ENCODE measurements around the gene SLC6A3. TPM values are rescaled to one million over a fixed set of nuclear protein-coding genes. Genes with fewer than 3 reads are reported as not detected.

SLC6A3 gene
- total RNA-seq, 2 experiments from 2014 or later: not detected

DNA sequence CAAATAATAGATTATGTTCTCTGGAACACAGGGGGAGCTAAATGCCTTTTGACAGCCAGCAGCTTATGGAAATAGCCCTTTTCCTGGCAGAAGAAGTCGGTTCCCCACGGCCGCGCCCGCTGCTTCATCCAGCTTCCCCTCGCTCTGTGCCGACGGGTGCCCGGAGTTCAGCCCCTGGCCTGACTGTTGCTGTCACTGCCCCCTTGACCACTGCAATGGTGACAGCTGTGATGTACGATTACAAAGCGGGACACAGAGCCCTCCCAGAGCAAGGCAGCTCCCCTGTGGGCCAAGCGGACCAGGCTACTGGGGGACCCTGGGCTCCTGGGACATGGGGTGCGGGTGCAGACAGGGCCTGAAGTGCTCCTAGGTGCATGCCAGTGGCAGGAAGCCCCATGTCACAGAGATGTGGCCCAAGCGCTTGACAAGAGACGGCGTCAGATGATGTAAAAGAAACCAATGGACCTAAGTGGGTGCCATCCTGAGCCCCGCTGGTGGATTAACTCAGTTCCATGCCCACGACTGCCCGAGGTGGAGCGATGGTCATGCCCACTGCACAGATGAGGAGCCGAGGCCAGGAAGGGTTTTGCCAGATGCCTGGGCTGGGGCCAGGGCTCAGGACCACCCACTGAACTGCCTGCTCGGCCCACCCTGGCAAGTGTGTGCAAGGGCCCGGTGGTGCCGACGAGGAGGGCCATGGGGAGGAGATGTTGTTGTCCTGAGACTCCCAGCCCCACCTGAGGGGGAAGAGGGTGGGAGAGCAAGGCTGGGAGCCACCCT, 87.1 kb downstream of the SLC6A3 start:
- no peak overlapping the region for H3K4me3 Mint-ChIP-seq
- H3K9me3 Mint-ChIP-seq: no peaks in the 10 kb centered on the region
- ChIA-PET CTCF (no interaction called here), POLR2A (no interaction called here)
- no peak overlapping the region for H3K27ac Mint-ChIP-seq
- no peaks in the 10 kb centered on the region for H3K4me1 Mint-ChIP-seq (ENCODE audit: low read depth)
- DNase-seq (no peak), ATAC-seq (no peak)
- TF ChIP-seq, protein P1, sequence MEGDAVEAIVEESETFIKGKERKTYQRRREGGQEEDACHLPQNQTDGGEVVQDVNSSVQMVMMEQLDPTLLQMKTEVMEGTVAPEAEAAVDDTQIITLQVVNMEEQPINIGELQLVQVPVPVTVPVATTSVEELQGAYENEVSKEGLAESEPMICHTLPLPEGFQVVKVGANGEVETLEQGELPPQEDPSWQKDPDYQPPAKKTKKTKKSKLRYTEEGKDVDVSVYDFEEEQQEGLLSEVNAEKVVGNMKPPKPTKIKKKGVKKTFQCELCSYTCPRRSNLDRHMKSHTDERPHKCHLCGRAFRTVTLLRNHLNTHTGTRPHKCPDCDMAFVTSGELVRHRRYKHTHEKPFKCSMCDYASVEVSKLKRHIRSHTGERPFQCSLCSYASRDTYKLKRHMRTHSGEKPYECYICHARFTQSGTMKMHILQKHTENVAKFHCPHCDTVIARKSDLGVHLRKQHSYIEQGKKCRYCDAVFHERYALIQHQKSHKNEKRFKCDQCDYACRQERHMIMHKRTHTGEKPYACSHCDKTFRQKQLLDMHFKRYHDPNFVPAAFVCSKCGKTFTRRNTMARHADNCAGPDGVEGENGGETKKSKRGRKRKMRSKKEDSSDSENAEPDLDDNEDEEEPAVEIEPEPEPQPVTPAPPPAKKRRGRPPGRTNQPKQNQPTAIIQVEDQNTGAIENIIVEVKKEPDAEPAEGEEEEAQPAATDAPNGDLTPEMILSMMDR (IDR thresholded peaks at IDR 0.05): no peak
- peaks cover 2% of the 10 kb centered on the region for H3K27me3 Mint-ChIP-seq
- intact Hi-C loops (cut with micrococcal nuclease): no loop called here
- no peaks in the 10 kb centered on the region for H3K36me3 Mint-ChIP-seq (ENCODE audit: low read depth)

DNA sequence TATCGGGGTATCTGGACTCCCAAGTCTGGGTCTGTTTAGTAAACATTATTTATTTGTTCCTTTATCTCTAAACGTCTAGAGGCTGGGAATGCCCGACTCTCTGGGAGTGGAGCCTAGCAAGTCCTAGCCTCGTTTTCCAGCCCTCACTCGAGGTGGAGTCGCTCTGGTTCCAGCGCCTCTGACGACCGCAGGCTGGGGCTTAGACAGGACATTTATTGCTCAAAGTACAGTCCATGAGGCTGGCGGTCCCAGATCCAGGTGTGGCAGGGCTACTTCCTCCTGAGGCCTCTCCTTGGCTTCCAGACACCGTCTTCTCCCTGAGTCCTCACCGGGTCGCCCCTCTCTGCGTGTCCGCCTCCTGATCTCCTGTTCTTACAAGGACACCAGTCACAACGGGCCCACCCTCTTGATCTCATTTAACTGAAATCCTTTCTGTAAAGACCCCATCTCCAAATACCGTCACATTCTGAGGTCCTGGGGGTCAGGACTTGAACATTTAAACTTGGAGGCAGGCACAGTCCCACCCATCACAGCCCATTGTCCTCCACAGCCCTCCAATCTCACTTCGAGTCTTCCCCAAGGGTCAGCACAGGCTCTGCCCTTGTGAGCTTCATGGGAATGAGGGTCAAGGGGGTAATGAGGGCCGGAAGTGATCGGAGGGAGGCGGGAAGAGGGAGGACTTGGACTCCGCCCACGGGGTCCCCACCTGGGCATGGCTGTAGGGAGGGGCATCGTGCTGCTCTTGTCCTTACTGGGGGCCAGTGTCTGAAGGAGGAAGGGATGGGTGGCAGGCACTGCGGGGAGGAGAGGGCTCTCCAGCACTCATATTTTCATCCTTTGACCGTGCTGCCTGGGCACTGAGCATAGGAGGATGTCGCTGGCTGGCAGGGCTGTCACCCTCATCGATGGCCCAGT, 88.1 kb downstream of the SLC6A3 start:
- Mint-ChIP-seq H3K9me3 (no peaks in the 10 kb centered on the region), H3K4me1 (ENCODE audit: low read depth) (no peaks in the 10 kb centered on the region), H3K27ac (no peak overlapping the region), H3K27me3 (peaks cover 2% of the 10 kb centered on the region), H3K36me3 (ENCODE audit: low read depth) (no peaks in the 10 kb centered on the region), H3K4me3 (no peak overlapping the region)
- intact Hi-C loops (cut with micrococcal nuclease): no loop called here
- CTCF ChIA-PET: no interaction called here
- POLR2A ChIA-PET: no interaction called here
- ATAC-seq (no peak), DNase-seq (no peak)
- TF ChIP-seq, protein P1 (IDR thresholded peaks at IDR 0.05): no peak

DNA sequence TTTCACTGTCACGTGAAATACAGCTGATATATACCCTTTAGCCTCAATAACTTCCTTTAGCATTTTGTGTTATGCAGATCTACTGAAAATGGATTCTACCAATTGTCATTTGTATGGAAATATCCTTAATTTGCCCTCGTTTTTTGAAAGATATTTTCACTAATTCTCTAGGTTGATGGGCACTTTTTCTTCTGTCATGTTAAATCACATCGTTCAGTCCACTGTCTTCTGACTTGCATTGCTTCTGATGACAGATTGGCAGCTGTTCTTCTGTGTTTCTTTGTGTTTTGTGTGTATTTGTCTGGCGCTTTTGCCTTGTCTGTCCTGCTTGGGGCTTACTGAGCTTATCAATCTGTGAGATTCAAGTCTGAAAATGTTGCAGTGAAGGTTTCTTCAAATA, 90.7 kb downstream of the SLC6A3 start:
- ChIA-PET CTCF (interaction anchor here (0.7 kb wide), 1 partner anchor 25 kb away, joined by 4 read pairs; no protein-coding TSS in a partner anchor), POLR2A (no interaction called here)
- H3K4me1 Mint-ChIP-seq (ENCODE audit: low read depth): no peaks in the 10 kb centered on the region
- H3K4me3 Mint-ChIP-seq: no peak overlapping the region
- ATAC-seq: no peak
- H3K9me3 Mint-ChIP-seq: no peaks in the 10 kb centered on the region
- no peak overlapping the region for H3K27ac Mint-ChIP-seq
- intact Hi-C loops (cut with micrococcal nuclease): no loop called here
- TF ChIP-seq, protein P1 (IDR thresholded peaks at IDR 0.05): no peak
- no peak for DNase-seq
- no peaks in the 10 kb centered on the region for H3K36me3 Mint-ChIP-seq (ENCODE audit: low read depth)
- H3K27me3 Mint-ChIP-seq: no peaks in the 10 kb centered on the region

DNA sequence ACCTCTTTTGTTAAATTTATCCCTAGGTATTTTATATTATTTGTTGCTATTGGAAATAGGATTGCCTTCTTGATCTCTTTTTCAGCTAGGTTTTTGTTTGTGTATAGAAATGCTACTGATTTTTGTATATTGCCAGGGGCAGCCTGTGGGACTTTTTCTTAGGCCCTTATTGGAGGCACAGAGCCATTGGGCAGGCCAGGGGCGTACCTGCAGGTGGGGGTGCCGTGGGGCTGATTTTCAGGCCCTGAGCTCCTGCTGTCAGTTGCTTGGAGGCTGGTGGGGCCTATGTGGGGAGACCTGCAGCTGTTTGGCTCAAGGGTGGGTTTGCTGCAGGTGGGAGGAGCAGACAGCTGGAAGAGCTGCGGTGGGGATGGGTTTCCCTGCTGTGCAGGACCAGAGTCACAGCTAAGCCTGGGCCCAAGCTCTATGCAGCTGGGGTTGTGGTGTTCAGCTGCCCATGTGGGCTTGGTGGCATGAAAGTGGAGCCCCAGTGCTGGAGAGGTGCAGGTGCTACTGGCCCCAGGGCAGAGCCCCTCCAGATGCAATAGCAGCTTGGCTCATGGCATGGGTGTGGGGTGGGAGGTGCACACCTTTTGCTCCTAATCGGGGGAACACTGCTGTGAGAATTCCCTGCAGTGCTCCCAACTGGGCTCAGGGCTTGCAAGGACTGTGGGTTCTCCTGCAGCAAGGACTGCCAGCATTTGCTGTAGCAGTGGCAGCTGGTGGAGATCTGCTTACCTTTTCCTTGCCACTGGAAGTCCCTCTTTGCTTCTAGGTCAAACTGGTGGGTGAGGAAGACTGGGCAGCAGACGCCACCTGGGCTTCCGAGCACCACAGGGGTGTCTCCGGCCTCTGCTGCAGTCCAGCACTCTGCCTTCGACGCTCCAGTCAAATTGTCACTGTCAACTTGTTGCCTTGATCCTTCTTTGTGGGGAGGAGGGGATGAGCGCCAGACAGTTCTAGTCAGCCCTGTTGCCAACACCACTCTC, 92.7 kb downstream of the SLC6A3 start:
- Mint-ChIP-seq H3K4me3 (no peak overlapping the region), H3K9me3 (no peaks in the 10 kb centered on the region), H3K36me3 (ENCODE audit: low read depth) (no peaks in the 10 kb centered on the region), H3K27ac (no peak overlapping the region), H3K4me1 (ENCODE audit: low read depth) (no peaks in the 10 kb centered on the region), H3K27me3 (no peaks in the 10 kb centered on the region)
- no peak for ATAC-seq
- TF ChIP-seq, protein P1 (IDR thresholded peaks at IDR 0.05): no peak
- no peak for DNase-seq
- ChIA-PET POLR2A (interaction anchor here (1.2 kb wide), 1 partner anchor 10 kb away, joined by 4 read pairs; no protein-coding TSS in a partner anchor), CTCF (no interaction called here)
- intact Hi-C loops (cut with micrococcal nuclease): no loop called here
